GM12878 (cell line): ENCODE results near the gene CLEC7A. TPM values are rescaled to one million over a fixed set of nuclear protein-coding genes. Genes with fewer than 3 reads are reported as not detected.

Experiments
- ATAC-seq: fragments of 200-7000 bp; cut with Tn5 transposase; 3 replicates; pipeline ENCODE4 v1.9.1; 2020; ENCODE audit warnings: mild to moderate bottlenecking, moderate library complexity
- BruUV-seq: library from RNA; stranded (reverse); fragments of 400-500 nt; replicated peaks from 2 replicates; lab custom pipeline; 2021; lab: Mats Ljungman, UMichigan
- CTCF ChIA-PET: fragments of 300-600 bp; sonication (Branson Sonifier 250); formaldehyde crosslinking; extraction: SDS; loops from one replicate; lab custom pipeline; 2021; ENCODE audit warnings: inconsistent platforms; lab: Yijun Ruan, JAX
- POLR2A ChIA-PET: fragments of 350-600 bp; formaldehyde crosslinking; extraction: SDS; loops from one replicate; lab custom pipeline; 2021; ENCODE audit warnings: inconsistent platforms; lab: Charles Lee
- RAD21 ChIA-PET: fragments of 300-600 bp; sonication (Branson Sonifier 250); formaldehyde crosslinking; loops from one replicate; lab custom pipeline; 2023; ENCODE audit warnings: antibody characterized with exemption; ENCODE audit not compliant: unreplicated experiment; lab: Charles Lee
- SMC1A ChIA-PET: fragments of 300-600 bp; sonication (Branson Sonifier 250); formaldehyde crosslinking; loops from one replicate; lab custom pipeline; 2023; ENCODE audit not compliant: unreplicated experiment, uncharacterized antibody; lab: Charles Lee
- DNase-seq: peaks from one replicate; pipeline ENCODE4 v3.0.0-alpha.2; 2011; ENCODE audit warnings: low read depth, low spot score
- FAIRE-seq: peaks from 3 replicates; lab custom pipeline; 2011; peaks lifted over from hg19 to GRCh38; lab: Jason Lieb, UNC
- H2AFZ ChIP-seq: 2 replicates; pipeline ENCODE4 v1.6.0; 2011; ENCODE audit warnings: low read depth, low read length, control low read depth; ENCODE audit not compliant: control insufficient read depth
- H3K27ac ChIP-seq: 2 replicates; pipeline ENCODE4 v1.5.1; 2011; ENCODE audit warnings: control low read depth; ENCODE audit not compliant: control insufficient read depth, insufficient read depth
- H3K27me3 ChIP-seq, 2 experiments: replicated peaks in 1 of 2; 2 replicates each; pipeline versions ENCODE4 v1.6.0 to v1.6.1; 2011; ENCODE audit warnings: low read length in 1 of 2; ENCODE audit not compliant: control insufficient read depth in 2 of 2, insufficient read depth in 2 of 2
- H3K36me3 ChIP-seq, 2 experiments: 2 replicates each; pipeline ENCODE4 v1.5.1; 2011; ENCODE audit warnings: low read length in 1 of 2; ENCODE audit not compliant: control insufficient read depth in 2 of 2, insufficient read depth in 2 of 2
- H3K4me1 ChIP-seq: 2 replicates; pipeline ENCODE4 v1.6.1; 2011; ENCODE audit warnings: mild to moderate bottlenecking, low read length, moderate library complexity, mixed read lengths; ENCODE audit not compliant: control insufficient read depth, insufficient read depth
- H3K4me2 ChIP-seq: 2 replicates; pipeline ENCODE4 v1.6.0; 2011; ENCODE audit warnings: control low read depth; ENCODE audit not compliant: control insufficient read depth, insufficient read depth
- H3K4me3 ChIP-seq: fragments of 200-600 bp; sonication (generic); 2 replicates; pipeline ENCODE4 v1.5.1; 2016
- H3K79me2 ChIP-seq: 2 replicates; pipeline ENCODE4 v1.6.0; 2011; ENCODE audit warnings: low read length; ENCODE audit not compliant: control insufficient read depth, insufficient read depth
- H3K9ac ChIP-seq: 2 replicates; pipeline ENCODE4 v1.8.0; 2011; ENCODE audit warnings: low read length, control low read depth, mixed read lengths; ENCODE audit not compliant: control insufficient read depth, insufficient read depth
- H3K9me3 ChIP-seq: replicated peaks from 3 replicates; pipeline ENCODE4 v1.5.1; 2011; ENCODE audit warnings: mild to moderate bottlenecking, low read length; ENCODE audit not compliant: control insufficient read depth, insufficient read depth
- H4K20me1 ChIP-seq: 2 replicates; pipeline ENCODE4 v1.6.0; 2011; ENCODE audit not compliant: control insufficient read depth, insufficient read depth
- ASH2L ChIP-seq: fragments of 300-600, 200-600 bp; sonication (generic); IDR thresholded peaks from 2 replicates; pipeline ENCODE4 v1.6.1; 2017; ENCODE audit warnings: low read depth, mild to moderate bottlenecking, borderline replicate concordance
- ATF7 ChIP-seq: fragments of 450-650 bp; IDR thresholded peaks from 2 replicates; pipeline ENCODE4 v1.6.1; 2016; ENCODE audit warnings: low read depth, mild to moderate bottlenecking
- CEBPZ ChIP-seq: fragments of 150-350 bp; IDR thresholded peaks from 2 replicates; pipeline ENCODE4 v1.6.1; 2016; ENCODE audit warnings: low read depth, low read length
- CHD2 ChIP-seq: IDR thresholded peaks from 2 replicates; pipeline ENCODE4 v1.6.1; 2011; ENCODE audit warnings: low read depth, low read length, improper control_type of control experiment, borderline replicate concordance
- EED ChIP-seq: sonication (generic); IDR thresholded peaks from 2 replicates; pipeline ENCODE4 v1.6.1; 2016; ENCODE audit warnings: antibody characterized with exemption, low read depth
- FOXK2 ChIP-seq: fragments of 450-650 bp; IDR thresholded peaks from 2 replicates; pipeline ENCODE4 v1.6.1; 2017; ENCODE audit warnings: mild to moderate bottlenecking, moderate library complexity
- NR2C1 ChIP-seq: fragments of 450-650 bp; IDR thresholded peaks from 2 replicates; pipeline ENCODE4 v1.6.1; 2017; ENCODE audit warnings: antibody characterized with exemption, mild to moderate bottlenecking, moderate library complexity
- PAX8 ChIP-seq: fragments of 450-650 bp; IDR thresholded peaks from 2 replicates; pipeline ENCODE4 v1.6.1; 2017; ENCODE audit warnings: mild to moderate bottlenecking, moderate library complexity
- POU2F2 ChIP-seq: IDR thresholded peaks from 3 replicates; pipeline ENCODE4 v1.6.1; 2011; ENCODE audit warnings: low read depth, mild to moderate bottlenecking, low read length, borderline replicate concordance
- RBBP5 ChIP-seq: fragments of 200-600 bp; sonication (generic); conservative IDR thresholded peaks from 2 replicates; pipeline ENCODE4 v1.6.1; 2016
- SMAD5 ChIP-seq: IDR thresholded peaks from 2 replicates; pipeline ENCODE4 v1.6.1; 2016; ENCODE audit warnings: antibody characterized with exemption, low read depth
- SUZ12 ChIP-seq: fragments of 200-600 bp; sonication (generic); IDR thresholded peaks from one replicate; pipeline ENCODE4 v1.6.1; 2018; ENCODE audit warnings: antibody characterized with exemption, mild to moderate bottlenecking; ENCODE audit not compliant: unreplicated experiment
- YY1 ChIP-seq: IDR thresholded peaks from 2 replicates; pipeline ENCODE4 v1.6.1; 2011; ENCODE audit warnings: low read depth, mild to moderate bottlenecking, low read length
- WGBS: methylation state at CpG from one replicate; pipeline ENCODE4 v1.1.6; 2016; ENCODE audit warnings: low lambda C conversion rate; ENCODE audit not compliant: insufficient replicate concordance, insufficient coverage; ENCODE audit errors: missing lambda C conversion rate; 5-methylcytosine and 5-hydroxymethylcytosine counted together
- in situ Hi-C: fragments of 300-500 bp; cut with MboI; formaldehyde crosslinking; loops from 9 replicates; pipeline ENCODE4 v1.14.3; 2018; ENCODE audit warnings: mixed read lengths
- intact Hi-C: fragments of 100-400 bp; cut with micrococcal nuclease; formaldehyde crosslinking; loops from one replicate; pipeline ENCODE4 v1.14.2; 2022; ENCODE audit not compliant: unreplicated experiment
- polyA plus RNA-seq, 11 experiments: library from polyadenylated mRNA; depleted of rRNA in 4 of 11; unstranded in 6 of 11; stranded (reverse) in 5 of 11; fragments of >200 nt; fragmentation: Nextera tagmentation in 4 of 11; fragmentation: Illumina TruSeq in 1 of 11; extraction: Ambion mirVana in 4 of 11; extraction: Trizol in 1 of 11; gene quantifications; 1 replicate in 1 of 11; 2 replicates in 10 of 11; pipeline versions ENCODE4 v1.2.1 to v1.2.3, GENCODE V29; 2011 to 2016; ENCODE audit warnings: inconsistent platforms in 2 of 11, missing spikeins in 2 of 11, low read depth in 1 of 11
- total RNA-seq, 4 experiments: library from RNA; depleted of rRNA in 3 of 4; stranded (reverse); fragments of >200 nt in 3 of 4; fragmentation: Illumina TruSeq in 1 of 4; extraction: Trizol in 1 of 4; gene quantifications; 2 replicates each; pipeline versions ENCODE4 v1.2.1 to v1.2.3, GENCODE V29; 2013 to 2021
- TF ChIP-seq, protein P1 (sequence below): fragments of 450-650 bp; formaldehyde crosslinking; IDR thresholded peaks from 2 replicates; pipeline ENCODE4 v1.4.0; 2022; ENCODE audit warnings: mild to moderate bottlenecking, moderate library complexity

CLEC7A gene
- total and polyA plus RNA-seq, 10 of the 15 experiments (the other 5 are each of a cell fraction or from before 2014, with no cell fraction given): not detected

DNA sequence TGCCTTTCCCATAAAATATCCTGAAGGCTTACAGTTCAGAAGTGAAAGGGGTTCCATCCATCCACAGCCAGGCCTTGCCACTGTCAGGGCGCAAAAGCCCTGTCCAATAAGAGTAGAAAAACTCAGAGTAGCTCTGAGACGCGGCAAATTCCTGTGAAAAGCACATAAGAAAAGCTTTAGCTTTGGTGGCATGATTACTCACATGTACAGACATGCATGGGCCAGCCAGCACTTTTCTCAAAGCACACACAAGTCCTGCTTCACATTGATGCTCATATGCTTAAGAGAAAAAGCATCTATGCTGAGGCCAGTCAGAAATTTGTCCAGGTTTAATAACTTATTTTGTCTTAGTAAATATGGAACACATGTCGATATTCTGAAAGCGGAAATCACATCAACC, 56.7 kb downstream of the CLEC7A start:
- in situ Hi-C loops (no loop called here), intact Hi-C loops (no loop called here)
- H3K4me3 ChIP-seq: no peak overlapping the region
- H3K9ac ChIP-seq: no peak overlapping the region
- ChIA-PET SMC1A (no interaction called here), CTCF (no interaction called here), RAD21 (no interaction called here), POLR2A (no interaction called here)
- no peak for DNase-seq
- ATAC-seq: no peak
- BruUV-seq: no TSS peak
- peaks cover 0 to 1% of the 10 kb centered on the region in 2 experiments; a peak in 2 of 4 replicates for H3K27me3 ChIP-seq
- TF ChIP-seq CHD2: no peak
- TF ChIP-seq ATF7: no peak
- TF ChIP-seq SUZ12: no peak
- TF ChIP-seq YY1: no peak
- H3K36me3 ChIP-seq: no peaks in the 10 kb centered on the region
- no peak overlapping the region for H3K4me2 ChIP-seq
- no peaks in the 10 kb centered on the region for H3K79me2 ChIP-seq
- no peaks in the 10 kb centered on the region for H3K9me3 ChIP-seq
- peaks cover 4% of the 10 kb centered on the region for H3K4me1 ChIP-seq
- no peaks in the 10 kb centered on the region for H4K20me1 ChIP-seq
- no peak overlapping the region for H2AFZ ChIP-seq
- H3K27ac ChIP-seq: no peak overlapping the region
- WGBS: 82% methylated on average over 5 of the region's 5 CpGs
- no peak for FAIRE-seq

GRCh38 chr12:10072131-10072530, 57.9 kb downstream of the CLEC7A start:
- intact Hi-C loops (no loop called here), in situ Hi-C loops (no loop called here)
- POLR2A ChIA-PET: no interaction called here
- SMC1A ChIA-PET: no interaction called here
- peaks cover 0 to 1% of the 10 kb centered on the region in 2 experiments; a peak in 2 of 4 replicates for H3K27me3 ChIP-seq
- H3K4me1 ChIP-seq: peaks cover 4% of the 10 kb centered on the region
- no peak overlapping the region for H3K4me2 ChIP-seq
- 60% methylated on average over 2 of the region's 2 CpGs for WGBS
- H3K36me3 ChIP-seq: no peaks in the 10 kb centered on the region
- BruUV-seq: no TSS peak
- RAD21 ChIA-PET: no interaction called here
- DNase-seq (no peak), FAIRE-seq (no peak), ATAC-seq (no peak)
- CTCF ChIA-PET: no interaction called here
- no peaks in the 10 kb centered on the region for H3K9me3 ChIP-seq
- H4K20me1 ChIP-seq: no peaks in the 10 kb centered on the region
- H3K79me2 ChIP-seq: no peaks in the 10 kb centered on the region
- no peak overlapping the region for H3K4me3 ChIP-seq
- no peak overlapping the region for H3K9ac ChIP-seq
- H2AFZ ChIP-seq: no peak overlapping the region
- no peak overlapping the region for H3K27ac ChIP-seq
- TF ChIP-seq PAX8: no peak
- TF ChIP-seq RBBP5: no peak
- TF ChIP-seq POU2F2: no peak
- no peak for TF ChIP-seq FOXK2
- TF ChIP-seq CEBPZ: no peak
- no peak for TF ChIP-seq SMAD5
- no peak for TF ChIP-seq NR2C1
- no peak for TF ChIP-seq EED
- TF ChIP-seq ASH2L: no peak
- TF ChIP-seq, protein P1, sequence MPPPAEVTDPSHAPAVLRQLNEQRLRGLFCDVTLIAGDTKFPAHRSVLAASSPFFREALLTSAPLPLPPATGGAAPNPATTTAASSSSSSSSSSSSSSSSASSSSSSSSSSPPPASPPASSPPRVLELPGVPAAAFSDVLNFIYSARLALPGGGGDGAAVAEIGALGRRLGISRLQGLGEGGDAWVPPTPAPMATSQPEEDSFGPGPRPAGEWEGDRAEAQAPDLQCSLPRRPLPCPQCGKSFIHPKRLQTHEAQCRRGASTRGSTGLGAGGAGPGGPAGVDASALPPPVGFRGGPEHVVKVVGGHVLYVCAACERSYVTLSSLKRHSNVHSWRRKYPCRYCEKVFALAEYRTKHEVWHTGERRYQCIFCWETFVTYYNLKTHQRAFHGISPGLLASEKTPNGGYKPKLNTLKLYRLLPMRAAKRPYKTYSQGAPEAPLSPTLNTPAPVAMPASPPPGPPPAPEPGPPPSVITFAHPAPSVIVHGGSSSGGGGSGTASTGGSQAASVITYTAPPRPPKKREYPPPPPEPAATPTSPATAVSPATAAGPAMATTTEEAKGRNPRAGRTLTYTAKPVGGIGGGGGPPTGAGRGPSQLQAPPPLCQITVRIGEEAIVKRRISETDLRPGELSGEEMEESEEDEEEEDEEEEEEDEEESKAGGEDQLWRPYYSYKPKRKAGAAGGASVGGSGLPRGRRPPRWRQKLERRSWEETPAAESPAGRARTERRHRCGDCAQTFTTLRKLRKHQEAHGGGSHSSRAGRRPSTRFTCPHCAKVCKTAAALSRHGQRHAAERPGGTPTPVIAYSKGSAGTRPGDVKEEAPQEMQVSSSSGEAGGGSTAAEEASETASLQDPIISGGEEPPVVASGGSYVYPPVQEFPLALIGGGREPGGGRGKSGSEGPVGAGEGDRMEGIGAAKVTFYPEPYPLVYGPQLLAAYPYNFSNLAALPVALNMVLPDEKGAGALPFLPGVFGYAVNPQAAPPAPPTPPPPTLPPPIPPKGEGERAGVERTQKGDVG (CRISPR knock-in tag): no peak
